Stimulated activated CD8-positive, alpha-beta memory T cell treated with anti-CD3 and anti-CD28 coated beads, Interleukin-4, amount 100 ng/mL, for 24 hours (primary cell): ENCODE measurements around the gene MED13.
"Not testable (repeated sequence)": the region's sequence is repeated elsewhere in the genome, so short reads cannot be mapped to it uniquely, and the experiment has no call there.

Experiments
- DNase-seq: peaks from one replicate; pipeline ENCODE4 v3.0.0-alpha.2; 2020; ENCODE audit warnings: low read depth

MED13 gene

DNA sequence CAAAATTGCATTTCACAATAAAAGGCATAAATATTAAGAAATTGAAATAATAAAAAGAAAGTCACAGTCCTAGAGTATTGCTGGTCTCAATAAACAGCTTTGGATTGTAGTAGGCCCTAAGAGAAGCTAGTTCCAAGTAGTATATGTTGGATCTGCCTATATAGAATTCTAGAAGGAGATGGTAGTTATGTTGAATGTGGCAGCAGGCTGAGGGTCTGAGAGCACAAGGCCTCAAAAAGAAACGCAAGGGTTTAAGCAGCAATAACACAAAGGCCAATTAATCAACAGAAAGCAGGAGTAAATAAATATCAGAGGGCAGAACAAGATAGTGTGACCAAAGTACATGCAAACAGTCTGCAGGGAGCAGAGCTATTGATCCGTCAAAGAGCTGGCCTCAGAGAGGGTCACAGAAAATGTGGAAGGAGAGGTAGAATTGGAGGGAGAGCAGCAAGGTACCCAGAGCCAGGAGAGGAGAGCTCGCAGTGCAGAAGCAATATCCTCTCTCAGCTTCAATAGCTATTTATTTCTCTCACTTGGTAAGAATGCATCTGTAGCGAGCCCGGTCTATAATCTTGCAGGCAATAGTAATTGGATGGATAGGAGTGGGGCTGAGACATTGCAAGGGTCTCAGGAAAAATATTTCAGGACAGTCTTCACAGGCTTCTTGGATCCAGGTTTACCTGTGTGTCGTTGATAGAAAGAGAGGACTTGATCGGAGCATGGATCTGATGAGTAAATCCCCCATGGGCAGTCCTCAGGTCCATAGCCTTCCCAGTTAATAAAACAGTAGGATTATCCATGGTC is 25.1 kb upstream of the MED13 start:
- DNase-seq: no peak

DNA sequence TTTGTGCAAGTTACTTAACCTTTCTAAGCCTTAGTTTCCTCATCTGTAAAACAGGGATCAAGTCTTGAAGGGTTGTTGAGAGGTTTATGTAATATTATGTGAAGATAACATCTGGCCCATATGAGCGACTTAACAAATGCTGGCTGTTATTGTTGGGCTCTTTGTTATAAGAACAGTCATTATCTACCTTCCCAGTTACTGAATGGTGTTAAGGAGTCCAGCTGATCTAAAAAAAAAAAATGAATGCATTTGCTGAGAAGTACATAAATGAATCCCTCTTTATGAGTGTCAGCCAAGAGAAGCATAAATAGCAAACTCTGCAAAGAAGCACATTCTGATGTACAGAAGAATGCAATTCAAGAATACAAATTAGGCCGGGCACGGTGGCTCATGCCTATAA is 24.3 kb upstream of the MED13 start:
- DNase-seq: no peak

- DNase-seq: no peak
Observed at GRCh38 chr17:62086737-62087136, 21.7 kb upstream of the MED13 start.

DNA sequence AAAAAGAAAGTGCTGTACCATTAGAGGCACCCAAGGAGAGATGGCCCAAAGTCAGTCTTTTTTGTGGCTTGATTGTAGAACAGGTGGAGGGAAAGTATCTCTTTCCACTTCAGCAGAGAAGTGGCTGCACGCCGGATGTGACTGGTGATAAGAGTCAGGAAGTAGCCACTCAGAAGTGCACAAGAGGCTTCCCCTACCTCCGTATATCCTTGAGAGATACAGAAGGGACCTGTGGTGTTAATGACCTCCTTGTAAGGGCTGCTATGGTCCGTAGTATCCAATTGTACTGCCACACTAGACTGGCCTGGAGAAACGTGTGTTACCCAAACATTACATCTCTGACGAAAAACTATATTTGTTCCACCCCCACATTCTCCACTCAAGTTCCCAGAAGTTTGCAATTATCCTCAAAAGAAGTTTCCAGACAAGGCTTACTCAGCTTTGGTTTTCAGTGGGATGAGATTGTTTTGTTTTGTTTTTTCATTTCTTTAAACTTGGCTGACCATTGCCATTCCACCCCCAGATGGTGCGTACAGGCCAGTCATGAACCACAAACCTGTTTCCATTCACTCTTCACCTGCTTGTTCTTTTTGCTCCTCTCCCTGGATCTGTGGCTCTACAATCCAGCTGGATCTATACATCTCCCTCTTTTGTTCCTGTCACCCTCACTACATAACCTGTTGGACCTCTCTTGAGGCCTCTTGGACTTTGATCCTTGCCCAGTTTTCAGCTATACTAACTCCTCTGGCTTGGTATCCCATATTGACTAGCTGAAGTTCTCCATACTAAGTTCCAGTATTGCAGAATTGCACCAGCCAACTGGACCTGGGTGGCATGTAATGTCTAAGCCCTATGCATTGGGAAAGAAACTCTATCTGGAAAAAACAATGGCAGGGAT is 20.7 kb upstream of the MED13 start:
- no peak for DNase-seq

- no peak for DNase-seq
Observed at GRCh38 chr17:62084585-62084984, 19.5 kb upstream of the MED13 start.

- no peak for DNase-seq
Observed at GRCh38 chr17:62083651-62084050, 18.6 kb upstream of the MED13 start.

DNA sequence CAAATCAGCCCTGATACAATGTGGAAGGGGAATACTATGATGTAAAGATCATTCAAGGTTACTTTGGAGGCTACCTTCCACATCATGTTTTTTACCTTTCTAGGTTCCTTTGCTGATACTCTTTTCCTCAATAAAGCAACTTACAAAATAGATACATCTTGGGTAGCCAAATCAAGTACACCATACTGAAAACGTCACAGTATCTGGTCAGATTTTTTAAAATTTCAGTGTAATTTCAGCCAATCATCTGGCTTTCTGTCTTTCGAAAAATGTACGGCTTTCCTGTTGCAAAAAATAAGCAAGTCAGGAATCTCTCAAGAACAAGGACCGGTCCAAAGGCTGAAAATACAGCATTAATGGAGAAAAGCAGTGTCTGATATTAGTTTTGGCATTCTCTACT is 15.6 kb upstream of the MED13 start:
- DNase-seq: no peak

GRCh38 chr17:62078009-62078408 is 12.9 kb upstream of the MED13 start:
- DNase-seq: no peak

DNA sequence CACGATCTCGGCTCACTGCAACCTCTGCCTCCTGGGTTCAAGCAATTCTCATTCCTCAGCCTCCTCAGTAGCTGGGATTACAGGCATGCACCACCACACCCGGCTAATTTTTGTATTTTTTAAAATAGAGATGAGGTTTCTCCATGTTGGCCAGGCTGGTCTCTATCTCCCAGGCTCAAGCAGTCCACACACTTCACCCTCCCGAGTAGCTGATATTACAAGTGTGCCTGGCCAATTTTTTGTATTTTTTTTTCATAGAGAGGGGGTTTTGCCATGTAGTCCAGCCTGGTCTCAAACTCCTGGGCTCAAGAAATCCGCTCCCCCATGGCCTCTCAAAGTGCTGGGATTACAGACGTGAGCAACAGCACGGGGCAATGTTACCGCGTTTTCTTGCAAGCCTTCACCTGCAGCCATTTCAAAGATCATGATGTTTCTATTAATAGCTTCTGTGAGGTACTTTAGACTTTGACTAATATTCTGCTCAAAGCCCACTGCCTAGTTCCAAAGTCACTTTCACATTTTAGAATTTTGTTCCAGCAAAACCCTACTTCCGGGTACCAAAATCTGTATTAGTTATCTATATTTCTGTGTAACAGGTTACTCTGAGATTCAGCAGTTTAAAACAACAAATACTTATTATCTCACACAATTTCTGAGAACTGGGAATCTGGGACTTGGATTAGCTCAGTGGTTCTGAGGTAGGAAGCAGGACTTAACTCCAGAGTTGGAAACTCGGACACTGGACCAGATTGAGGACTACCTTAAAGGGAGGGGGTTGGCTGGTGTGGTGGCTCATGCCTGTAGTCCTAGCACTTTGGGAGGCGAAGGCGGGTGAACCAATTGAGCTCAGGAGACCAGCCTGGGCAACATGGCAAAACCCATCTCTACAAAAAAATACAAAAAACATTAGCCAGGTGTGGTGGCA is 12.0 kb upstream of the MED13 start:
- no peak for DNase-seq

GRCh38 chr17:62075308-62075815 is 10.3 kb upstream of the MED13 start:
- no peak for DNase-seq

GRCh38 chr17:62073993-62074392 is 8.9 kb upstream of the MED13 start:
- no peak for DNase-seq

DNA sequence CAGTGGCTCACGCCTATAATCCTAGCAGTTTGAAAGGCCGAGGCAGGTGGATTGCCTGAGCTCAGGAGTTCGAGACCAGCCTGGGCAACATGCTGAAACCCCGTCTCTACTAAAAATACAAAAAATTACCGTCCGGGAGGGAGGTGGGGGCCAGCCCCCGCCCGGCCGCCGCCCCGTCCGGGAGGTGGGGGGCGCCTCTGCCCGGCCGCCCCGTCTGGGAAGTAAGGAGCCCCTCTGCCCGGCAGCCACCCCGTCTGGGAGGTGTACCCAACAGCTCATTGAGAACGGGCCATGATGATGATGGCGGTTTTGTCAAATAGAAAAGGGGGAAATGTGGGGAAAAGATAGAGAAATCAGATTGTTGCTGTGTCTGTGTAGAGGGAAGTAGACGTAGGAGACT is 7.8 kb upstream of the MED13 start:
- DNase-seq: not testable (repeated sequence)

DNA sequence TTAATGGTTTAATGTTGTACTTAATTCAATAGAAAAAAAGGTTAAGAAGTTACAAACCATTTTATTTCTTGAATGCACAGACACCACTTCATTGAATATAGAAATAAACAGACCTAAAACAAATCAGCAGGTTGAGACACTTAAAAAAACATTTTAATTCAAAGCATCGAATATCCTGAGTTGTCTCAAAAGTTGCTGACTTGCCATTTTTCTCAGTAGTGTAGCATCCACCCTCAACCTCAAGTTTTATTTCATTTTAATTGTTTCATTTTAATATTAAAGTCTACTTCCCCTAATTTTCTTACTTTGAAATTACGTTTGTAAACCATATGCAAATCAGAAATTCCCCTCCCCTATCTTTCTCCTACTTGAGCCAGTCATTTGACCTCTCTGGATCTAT is 5.8 kb upstream of the MED13 start:
- no peak for DNase-seq

DNA sequence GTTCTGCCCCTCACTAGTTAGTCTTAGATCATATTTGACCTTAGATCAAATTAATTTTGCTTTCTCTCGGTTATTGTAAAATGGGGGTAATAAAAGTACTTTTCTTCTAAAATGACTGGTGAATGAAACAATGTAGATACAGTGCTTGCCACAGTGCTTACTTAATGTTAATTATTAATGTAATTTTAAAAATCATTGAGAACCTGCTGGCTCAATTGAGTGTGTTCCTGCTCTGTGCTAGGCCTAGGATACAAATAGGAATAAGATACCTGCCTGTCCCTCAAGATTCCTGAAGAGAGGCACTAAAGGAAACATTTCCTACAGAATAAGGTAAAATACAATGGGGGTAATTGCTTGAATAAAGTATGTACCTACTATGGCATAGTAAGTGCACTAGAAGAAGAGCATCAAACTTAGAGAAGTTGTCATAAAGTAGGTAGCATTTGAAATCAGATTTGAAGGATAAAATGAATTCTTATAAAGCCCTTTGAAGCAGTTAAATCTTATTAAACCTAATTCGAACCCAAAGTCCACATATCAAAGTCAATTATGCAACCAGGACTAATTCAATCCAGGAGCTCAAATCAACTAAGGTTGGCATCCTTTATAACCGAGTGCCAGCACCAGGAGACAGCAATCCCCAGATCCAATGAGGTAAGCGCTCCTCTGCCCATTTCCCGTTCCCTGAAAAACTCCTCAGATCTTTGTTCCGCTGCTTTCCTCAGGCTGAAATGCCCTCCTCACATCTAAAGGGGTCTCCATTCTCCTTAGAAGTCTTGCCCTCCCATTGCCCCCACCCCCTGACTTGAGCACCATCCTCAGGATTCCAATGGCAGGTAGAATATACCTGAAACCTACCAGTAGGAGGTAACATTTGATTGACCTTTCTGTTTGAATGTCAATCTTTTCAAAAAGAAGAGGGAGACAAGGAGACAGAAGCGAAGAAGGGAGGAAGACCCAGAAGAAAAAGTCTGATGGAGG is 2.4 kb upstream of the MED13 start:
- no peak for DNase-seq

- DNase-seq: peak; percentile 98
Observed at GRCh38 chr17:62065611-62066468, 762 bp upstream of the MED13 start.

- no peak for DNase-seq
Observed at GRCh38 chr17:62064029-62064790, 868 bp downstream of the MED13 start.

DNA sequence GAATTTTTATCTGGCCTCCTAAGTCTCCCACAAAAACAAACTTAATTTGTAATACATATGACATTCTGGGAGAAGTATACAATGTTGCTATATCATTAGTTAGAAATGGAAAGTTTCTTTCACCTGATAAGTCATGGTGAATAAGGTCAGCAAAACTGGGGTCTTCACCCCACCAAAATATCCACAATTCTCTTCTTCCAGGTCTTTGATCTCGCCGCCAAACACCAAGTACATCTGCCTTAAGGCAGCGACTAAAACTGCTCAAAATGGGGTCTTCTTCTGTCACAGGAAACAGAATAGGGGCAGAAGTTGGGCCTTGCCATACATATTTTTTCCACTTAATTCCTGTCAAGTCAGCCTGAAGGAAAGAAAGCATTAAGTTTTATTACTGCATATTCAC is 2.1 kb downstream of the MED13 start:
- DNase-seq: no peak

GRCh38 chr17:62062302-62062701 is 2.8 kb downstream of the MED13 start:
- no peak for DNase-seq

GRCh38 chr17:62059414-62059813 is 5.7 kb downstream of the MED13 start:
- DNase-seq: no peak
